Right forelimb (tissue), 1 donor: Measurements from ENCODE around the gene BPGM.
"Not testable (repeated sequence)": the region's sequence is repeated elsewhere in the genome, so short reads cannot be mapped to it uniquely, and the experiment has no call there.

Source experiments
- DNase-seq: peaks from one replicate; pipeline ENCODE4 v3.0.0-alpha.2; 2018

BPGM gene

DNA sequence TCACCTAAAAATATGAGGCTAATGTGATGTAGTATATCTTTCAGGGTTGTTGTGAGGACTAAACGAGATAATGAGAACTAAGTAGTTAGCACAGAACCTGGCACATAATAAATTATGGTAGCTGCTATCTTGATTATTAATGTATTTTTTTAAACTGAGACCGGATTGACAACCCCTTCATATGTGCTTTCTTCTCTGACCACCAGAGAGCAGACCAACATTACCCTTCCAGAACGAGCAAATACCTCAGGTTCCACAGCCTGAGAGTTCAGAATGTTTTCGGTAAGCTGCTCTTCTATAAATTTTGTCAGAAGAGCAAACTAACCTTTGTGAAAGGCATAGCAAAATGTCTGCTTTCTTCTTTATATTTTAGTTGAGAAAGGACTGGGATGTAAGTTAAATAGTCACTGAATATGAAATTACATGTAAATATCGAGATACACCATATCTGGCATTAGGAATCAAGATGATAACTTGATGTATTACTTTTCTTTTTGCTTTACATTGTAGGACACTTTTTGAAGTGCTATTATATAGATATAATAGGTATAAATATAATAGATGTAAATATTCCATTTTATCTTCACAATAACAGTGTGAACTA, 13.6 kb upstream of the BPGM start:
- no peak for DNase-seq

DNA sequence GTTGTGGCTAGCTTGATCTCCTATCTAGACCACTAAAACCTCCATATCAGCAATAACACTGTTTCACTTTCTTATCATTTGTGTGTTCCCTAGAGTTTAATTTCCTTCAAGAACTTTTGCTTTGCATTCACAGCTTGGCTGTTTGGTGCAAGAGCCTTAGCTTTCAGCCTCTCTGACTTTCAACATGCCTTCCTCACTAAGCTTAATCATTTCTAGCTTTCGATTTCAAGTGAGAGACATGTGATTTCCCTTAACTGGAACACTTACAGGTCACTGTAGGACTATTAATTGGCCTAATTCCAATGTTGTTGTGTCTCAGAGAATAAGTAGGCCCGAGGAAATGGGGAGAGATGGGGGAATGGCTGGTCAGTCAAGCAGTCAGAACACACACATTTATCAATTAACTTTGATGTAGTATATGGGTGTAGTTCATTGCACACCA, 10.6 kb upstream of the BPGM start:
- DNase-seq: no peak

DNA sequence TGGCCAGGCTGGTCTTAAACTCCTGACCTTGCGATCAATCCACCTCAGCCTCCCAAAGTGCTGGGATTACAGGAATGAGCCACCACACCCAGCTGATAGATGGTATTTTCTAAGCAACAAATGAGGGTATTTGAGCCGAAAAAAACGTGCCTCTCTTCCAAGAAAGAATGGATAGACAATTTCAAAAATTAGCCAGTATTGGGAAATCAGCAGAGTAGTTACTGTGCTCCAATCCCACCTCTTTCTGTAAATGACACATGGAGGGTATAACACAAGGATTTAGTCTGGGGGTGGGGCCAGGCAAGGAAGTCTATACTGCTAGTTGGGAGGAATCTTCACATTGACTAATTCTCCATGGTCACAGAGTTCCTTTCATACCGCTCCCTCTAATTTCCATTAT, 9.2 kb upstream of the BPGM start:
- DNase-seq: no peak

DNA sequence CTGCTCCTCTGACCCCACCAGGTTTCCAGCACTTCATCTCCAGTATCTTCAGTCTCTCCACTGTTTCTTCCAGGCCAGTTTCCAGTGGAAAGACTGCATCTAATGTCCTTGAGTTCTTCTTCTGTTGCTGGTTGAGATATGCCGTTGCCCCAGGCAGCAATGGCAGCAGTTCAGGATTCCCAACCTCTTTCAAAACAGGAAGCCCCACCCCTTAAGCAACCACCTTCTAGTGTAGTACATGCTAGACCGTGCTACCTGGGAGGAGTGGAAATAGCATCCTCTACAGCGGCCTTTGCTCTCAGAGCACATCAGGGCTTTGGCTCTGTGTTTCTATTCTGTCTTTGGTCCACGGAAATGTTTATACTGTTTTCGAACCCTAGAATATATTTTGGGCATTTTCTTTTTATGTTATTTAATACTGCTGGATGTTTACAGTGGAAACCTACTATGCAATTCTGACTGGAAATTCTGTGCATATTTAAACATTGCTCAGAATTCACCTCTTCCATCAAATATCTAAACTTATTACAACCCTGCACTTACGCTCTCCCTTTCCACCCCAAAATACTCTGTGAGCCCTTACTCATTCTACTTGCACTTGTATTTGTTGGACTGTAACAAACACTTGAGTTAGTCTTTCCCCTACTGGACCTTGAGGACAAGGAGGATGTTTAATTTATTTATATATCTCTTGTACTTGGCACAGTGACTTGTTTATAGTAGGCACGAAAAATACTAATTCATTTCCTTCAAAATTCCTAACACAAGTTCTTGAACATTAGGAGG, 8.5 kb upstream of the BPGM start:
- DNase-seq: no peak

DNA sequence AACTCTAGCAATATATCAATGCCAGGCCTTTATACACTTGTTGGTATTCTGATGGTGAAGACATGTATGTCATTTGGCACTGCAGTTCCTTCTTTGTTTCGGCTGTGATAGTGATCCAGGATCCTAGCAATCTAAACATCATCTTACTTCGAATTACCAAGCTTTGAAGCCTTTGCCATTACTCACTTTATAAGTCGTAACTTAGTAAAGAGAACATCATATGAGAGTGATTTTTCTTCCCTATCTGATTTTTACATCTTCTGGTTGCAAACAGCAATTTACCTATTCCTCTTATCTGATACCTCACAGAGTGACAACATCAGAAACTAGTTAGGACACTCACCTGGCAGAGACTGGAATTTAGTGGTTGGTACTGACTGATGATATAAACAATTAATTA, 7.6 kb upstream of the BPGM start:
- no peak for DNase-seq

DNA sequence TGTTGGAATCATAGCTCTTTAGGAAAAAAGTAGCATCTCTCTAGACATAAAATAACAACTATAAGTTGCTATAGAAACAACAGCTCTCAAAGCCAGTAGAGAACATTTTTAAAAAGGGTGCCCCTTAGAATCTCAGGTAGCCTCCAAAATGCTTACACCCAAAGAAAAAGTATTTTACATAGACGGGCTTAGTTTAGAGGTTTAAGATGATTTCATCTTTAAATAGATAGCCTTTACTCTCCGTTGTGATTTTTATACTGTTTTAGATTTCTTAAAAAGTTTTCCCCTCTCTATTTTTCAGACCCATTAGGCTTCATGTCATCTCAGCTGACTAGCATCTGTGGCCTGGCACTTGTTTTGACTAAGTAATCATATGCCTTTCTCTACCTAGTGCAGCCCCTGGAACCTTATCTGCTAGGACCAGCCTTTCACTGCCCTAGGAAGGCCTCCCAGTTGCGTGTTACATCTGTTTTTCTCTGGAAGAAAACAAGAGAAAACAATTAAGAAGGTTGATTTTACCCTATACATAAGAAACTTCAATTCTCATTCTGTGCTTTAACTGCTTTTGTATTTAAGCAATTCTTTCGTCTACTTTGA, 6.9 kb upstream of the BPGM start:
- no peak for DNase-seq

DNA sequence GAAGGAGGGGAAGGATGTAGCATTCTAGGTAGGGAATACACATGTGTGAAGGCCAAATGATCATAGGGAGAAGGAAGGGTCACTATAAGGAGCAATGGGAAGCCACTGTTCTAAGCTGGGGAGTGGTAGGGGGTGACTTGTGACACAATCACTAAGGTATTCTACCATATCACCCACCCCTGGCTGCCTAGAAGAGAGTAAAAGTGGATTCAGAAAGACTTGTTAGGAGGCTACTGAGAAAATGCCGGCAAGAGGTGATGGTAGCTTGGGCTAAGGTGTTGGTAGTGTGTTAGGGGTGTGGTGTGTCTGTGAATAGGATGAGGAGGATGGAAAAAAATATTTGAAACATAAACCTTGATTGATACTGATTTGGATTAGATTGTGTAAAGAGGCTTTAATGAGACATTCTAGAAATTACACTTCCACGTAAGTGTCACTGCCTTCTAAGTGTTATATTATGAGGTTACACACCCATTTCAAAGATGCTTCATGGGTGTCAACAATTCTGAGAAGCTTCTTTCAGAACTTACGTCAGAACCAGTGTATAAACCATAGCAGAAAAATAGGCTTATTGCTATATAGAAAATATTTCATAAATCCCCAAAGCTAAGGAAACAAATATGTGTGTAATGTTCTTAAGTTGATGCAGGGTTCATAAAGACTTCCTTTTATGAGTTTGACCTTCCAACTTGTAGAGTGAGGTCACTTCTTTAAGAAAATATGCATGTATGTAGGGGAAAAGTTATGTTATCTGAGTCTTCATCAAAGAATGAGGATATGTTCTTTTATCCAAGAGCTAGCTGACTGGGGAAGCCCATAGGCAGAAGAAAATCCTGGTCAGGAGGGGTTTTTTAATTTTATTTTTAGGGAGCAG, 5.6 kb upstream of the BPGM start:
- DNase-seq: no peak

DNA sequence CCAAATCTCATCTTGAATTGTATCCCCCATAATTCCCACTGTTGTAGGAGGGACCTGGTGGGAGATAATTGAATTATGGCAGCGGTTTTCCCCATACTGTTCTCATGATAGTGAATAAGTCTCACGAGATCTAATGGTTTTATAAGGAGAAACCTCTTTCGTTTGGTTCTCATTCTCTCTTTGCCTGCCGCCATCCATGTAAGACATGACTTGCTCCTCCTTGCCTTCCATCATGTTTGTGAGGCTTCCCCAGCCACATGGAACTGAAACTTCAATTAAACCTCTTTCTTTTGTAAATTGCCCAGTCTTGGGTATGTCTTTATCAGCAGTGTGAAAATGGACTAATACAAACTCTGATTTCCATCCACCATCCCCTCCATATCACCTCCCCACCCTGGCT, 4.7 kb upstream of the BPGM start:
- not testable (repeated sequence) for DNase-seq

DNA sequence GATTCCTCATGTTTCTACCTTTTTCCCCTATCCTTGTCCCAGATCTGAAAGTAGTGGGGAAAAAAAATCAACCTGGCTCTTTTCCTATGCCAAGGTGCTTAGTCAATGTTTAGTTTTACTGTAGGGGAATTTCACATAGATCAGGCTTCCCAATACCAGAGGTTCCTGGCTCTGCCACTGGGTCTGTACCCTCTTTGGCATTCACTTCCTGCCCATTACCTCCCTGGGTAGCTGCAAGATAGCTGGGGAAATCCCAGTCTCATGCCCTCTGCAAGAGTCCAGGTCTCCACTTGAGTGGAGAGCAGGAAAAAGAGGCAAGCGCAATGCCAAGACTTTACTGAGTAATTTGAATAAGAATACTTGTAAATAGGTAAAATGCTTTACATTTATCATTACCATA, 3.5 kb upstream of the BPGM start:
- DNase-seq: no peak

DNA sequence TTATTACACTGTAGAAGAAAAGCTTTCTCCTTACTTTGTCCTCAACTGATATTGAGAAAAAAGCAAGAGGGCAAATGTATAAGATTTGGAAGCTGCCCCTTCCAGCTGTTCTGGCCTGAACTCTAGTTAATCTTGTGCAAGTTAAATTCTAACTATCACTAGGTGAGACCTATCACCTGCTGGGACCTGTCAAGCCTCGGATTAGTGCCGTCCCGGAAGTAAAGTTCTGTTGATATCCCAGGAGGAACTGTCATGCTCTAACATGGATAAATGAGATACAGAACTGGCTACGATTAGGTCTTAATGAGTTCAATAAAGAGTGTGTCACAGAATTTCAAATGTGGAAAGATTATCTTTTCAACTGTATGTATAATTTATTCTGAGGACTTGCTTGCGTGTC, 1.2 kb upstream of the BPGM start:
- no peak for DNase-seq

DNA sequence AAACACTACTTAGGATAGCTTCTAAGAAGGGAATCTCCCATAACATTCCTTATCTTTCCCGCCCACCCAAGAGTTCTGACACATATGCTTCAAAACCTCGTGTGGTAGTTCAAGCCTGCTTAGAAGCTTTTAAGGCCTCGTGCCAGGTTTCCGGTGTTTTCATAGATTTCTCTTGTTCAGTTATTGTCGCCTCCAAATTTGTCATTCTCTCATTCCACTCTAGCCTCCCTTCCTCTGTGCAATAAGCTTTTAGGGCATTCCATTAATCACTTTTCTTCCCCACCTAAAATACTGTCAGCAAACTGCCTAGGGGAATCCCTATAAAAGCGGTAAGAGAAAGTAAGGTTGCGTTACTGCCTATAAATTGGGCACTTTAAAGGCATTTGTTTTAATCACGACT, 718 bp upstream of the BPGM start:
- DNase-seq: no peak

DNA sequence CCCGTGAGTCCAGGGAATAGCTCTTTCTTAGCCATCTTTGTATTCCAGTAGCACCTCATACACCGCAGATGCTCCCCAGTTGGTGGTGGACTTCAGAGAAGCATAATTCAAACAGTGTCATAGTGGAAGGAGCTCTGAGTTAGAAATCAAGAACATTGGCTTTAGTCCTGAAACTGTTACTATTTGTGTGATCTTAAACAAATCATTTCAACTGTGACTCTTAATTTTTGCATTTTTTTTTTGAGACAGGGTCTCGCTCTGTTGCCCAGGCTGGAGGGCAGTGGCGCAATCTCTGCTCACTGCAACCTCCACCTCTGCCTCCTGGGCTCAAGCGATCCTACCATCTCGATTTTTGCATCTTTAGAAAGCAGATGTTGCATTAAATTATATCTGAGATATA, 1.8 kb downstream of the BPGM start:
- DNase-seq: no peak

DNA sequence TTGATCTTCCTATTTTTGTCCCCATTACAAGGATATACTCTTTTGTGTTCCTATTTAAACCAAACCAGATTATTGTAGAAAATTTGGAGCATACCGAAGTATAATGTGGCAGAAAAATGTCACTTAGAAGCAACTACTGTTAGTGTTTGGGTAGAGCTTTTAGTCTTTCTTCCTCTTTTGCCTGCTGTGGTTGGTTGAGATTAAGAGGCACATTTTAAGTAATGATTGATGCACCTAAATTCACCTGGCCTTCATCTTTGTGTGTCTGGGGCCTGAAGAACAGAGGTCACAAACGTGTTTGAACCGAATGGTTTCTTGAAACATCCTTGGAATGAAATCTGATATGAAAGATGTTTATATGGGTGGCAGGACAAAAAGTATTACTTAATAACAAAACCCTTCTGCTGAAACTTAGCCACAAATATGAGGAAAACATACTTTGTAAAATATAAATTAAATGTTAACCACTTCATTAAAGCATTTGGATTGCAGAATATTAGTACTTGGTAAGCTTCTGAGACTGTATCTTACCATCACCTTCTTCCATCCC, 2.6 kb downstream of the BPGM start:
- DNase-seq: no peak

DNA sequence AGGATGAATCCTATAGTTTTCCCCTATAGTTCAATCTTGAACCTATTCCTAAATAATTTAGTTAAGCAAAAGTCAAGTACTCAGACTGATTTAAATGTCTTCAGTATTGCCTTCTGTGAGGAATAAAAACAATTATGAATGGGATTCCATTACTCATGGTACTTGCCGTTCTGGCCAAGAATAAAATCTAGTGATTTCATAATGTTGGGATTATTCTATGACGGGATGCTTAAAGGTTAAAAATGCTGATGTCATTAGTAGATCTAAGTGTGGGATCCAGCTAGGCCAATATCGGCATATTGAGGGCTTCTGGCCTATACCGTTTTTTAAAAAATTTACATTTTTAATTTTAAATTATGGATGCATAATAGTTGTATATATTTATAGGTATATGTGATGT, 5.3 kb downstream of the BPGM start:
- no peak for DNase-seq

DNA sequence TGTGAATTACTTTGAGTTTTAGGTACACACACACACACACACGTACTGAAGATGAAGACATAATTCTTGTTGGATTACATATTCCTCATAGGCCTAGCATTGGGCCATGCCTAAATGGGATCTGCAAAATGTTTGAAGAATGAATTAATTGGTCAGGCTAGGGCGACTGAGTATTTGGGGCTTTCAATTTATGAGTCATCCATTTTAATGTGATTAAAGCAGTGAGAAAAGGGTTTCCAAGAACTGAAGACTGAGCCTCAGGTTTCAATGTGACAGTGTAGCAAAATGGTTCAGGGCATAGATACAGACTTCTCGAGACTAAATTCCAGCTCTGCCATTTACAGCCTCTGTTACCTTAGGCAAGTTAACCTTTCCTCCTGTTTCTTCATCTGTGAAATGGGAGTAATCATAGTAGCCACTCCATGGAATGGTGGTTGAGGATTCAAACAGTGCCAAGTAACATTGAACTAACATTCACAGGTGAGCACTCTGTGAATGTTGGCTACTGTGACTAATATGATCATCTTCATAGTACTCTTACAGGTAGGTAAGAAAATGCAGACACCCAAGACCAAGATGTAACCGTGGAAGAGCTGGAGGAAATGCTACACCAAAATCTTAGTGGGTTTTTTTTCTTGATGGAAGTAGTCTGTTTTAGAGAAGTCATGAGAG, 7.6 kb downstream of the BPGM start:
- DNase-seq: no peak

DNA sequence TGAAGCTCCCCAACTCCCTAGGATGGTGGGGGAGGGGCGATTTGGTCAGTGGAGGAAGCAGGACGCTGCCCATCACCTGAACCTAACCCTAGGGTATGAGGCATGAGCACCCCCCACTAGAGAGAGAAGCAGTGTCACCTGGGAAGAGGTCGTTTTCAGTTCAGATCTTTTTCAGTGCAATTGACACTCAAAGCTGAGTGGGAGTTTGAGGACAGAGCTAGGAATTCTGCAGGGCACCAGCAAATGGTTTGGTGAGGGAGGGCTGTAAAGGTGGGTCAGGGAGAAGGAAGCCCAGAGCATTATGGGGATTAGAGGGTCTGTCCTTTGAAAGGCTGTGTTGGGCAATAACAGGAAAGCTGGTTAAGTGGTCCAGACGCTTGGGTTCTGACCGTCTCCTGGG, 10.9 kb downstream of the BPGM start:
- no peak for DNase-seq

DNA sequence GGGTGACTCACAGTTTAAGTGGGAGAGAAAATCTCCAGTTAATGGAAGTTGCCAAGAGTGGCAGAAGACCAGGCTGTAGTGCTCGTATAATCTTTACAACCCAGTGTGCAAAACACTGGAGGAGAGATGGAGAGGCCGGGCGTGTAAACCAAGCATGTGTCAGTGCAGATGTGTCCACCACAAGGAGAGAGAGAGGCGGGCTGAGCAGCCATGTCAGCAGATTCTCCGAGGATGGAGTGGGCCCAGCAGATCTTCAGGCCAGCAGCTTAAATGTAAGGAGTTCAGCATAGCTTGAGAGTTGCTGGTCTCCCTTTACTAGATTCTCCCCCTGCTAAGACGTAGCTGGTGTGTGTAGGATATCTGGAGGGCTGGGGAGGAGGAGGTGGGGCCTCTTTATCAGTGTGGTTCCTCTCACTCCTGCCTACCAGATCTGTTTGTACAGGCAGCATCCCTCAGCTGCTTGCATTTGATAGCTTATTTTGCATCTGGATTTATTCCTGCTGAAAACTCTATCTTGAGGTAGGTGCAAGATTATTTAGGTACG, 13.7 kb downstream of the BPGM start:
- no peak for DNase-seq

DNA sequence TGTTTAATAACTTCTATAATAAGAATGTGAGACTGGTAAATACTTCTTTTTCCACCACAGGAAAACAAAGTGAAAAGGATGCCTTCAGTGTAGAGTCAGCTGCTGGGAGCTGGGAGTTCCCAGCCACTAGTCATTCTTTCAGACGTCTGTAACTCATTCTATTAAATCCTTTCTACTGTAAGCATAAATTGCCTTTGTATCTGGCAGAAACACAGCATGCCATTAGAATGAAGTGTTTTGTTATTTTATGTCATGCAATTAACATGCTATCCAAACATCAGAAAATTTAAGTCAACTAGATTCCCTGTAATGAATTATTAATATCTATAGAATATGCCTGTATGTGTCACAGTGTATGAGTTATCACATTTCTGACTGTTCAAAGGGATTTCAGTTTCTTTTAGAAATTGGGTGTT, 14.3 kb downstream of the BPGM start:
- no peak for DNase-seq

DNA sequence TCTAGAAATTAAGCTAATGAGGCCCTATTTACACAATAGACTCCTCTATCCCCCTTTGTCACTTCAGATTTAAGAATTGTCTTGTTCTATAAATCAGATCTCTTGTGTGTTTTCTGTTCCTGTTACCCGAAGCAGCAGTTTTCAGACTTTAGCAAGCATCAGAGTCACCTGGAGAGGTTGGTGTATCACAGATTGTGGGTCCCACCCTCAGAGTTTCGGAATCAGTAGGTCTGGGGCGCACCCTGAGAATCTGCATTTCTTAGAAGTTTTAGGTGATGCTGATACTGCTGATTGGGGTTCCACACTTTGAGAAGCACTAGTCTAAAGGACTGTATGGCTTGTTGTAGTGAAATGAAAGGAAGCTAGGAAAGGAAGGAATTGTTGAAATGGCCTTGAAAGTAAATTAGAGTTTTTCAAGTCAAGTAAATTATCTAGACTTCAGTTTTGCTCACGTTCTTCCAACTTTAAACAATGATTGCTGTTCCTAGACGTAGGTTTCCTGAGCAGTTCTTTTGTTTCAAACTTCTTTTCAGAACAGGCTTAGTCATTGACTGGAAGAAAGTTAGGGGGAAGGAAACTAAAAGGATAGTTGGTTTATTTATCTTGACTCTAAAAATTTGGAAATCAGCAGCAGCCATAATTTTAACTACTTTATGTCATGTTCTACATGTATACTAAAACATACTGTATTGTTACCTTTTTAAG, 15.7 kb downstream of the BPGM start:
- no peak for DNase-seq

DNA sequence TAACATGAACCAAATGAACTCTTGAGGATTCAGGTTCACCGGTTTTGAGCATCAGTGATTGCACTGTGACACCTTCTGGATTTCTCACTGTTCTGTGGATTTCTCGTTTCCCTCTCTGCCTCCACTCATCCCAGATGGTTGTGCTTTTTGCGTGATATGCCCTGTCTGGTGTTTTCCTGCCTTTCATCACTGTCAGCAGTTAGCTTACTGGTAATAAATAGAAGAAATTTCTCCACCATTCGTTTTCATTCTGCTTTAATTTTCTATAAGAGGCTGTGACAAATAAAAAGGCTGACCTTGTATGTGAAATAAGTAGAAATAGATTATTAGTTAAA, 16.2 kb downstream of the BPGM start:
- no peak for DNase-seq

DNA sequence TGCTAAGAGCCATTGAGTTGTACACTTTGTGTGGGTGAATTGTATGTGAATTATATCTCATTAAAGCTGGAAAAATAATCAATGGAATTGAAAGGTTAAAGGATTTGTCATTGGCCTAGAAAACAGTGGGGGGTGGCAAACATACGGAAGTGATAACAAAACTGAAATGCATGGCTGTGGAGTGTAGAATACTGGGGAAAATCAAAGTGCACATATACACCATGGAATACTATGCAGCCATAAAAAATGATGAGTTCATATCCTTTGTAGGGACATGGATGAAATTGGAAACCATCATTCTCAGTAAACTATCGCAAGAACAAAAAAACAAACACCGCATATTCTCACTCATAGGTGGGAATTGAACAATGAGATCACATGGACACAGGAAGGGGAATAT, 18.4 kb downstream of the BPGM start:
- not testable (repeated sequence) for DNase-seq

DNA sequence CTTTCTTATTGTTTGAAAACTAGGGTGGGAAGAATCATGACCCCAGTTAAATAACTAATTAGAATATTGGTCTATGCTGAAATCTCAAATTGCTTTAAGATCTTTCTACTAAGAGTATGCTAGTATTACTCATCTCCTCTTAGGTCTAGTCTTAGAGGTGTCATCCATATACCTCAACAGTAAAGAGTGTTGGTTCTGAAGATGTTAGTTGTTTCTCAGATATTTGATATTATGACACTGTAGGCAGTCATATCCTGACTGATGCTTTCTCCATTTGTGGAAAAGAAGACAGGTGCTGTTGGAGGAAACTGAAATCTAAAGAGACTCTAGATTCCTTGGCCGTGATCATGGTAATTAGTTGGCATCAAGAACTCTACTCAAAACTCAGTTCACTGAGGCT, 21.2 kb downstream of the BPGM start:
- no peak for DNase-seq
